Measurements from ENCODE around the gene LRRC4C. TPM values are rescaled to one million over a fixed set of nuclear protein-coding genes. Genes with fewer than 3 reads are reported as not detected.

LRRC4C gene
- total RNA-seq, 1 experiment from 2014 or later: 0.72 TPM

DNA sequence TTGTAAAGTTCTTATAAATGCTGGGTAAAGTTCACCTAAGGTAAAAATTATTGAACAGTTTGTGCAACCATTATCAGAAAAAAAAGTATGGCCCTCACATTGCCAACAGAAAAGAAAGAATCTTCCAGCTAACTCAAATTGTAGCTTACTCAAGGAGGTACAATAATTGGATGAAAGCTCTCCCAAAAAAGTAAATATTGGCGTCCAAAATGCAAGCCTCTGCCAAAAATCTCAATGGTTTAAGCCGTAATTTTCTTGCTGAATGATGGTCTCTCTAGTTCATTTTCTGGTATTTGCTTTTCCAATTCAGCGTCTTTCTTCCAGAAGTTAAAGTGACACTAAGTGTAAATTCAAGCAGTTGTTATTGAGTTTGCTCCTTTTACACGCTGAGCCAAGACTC lies 727.3 kb downstream of the LRRC4C start (continued):
- TF ChIP-seq, protein P1, sequence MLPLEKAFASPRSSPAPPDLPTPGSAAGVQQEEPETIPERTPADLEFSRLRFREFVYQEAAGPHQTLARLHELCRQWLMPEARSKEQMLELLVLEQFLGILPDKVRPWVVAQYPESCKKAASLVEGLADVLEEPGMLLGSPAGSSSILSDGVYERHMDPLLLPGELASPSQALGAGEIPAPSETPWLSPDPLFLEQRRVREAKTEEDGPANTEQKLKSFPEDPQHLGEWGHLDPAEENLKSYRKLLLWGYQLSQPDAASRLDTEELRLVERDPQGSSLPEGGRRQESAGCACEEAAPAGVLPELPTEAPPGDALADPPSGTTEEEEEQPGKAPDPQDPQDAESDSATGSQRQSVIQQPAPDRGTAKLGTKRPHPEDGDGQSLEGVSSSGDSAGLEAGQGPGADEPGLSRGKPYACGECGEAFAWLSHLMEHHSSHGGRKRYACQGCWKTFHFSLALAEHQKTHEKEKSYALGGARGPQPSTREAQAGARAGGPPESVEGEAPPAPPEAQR (CRISPR knock-in tag; IDR thresholded peaks at IDR 0.05): no peak
- TF ChIP-seq ZNF416 (CRISPR knock-in tag; IDR thresholded peaks at IDR 0.05): no peak
- TF ChIP-seq, protein P2, sequence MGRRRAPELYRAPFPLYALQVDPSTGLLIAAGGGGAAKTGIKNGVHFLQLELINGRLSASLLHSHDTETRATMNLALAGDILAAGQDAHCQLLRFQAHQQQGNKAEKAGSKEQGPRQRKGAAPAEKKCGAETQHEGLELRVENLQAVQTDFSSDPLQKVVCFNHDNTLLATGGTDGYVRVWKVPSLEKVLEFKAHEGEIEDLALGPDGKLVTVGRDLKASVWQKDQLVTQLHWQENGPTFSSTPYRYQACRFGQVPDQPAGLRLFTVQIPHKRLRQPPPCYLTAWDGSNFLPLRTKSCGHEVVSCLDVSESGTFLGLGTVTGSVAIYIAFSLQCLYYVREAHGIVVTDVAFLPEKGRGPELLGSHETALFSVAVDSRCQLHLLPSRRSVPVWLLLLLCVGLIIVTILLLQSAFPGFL (CRISPR knock-in tag; IDR thresholded peaks at IDR 0.05; ENCODE audit: borderline replicate concordance): no peak
- TF ChIP-seq, protein P3, sequence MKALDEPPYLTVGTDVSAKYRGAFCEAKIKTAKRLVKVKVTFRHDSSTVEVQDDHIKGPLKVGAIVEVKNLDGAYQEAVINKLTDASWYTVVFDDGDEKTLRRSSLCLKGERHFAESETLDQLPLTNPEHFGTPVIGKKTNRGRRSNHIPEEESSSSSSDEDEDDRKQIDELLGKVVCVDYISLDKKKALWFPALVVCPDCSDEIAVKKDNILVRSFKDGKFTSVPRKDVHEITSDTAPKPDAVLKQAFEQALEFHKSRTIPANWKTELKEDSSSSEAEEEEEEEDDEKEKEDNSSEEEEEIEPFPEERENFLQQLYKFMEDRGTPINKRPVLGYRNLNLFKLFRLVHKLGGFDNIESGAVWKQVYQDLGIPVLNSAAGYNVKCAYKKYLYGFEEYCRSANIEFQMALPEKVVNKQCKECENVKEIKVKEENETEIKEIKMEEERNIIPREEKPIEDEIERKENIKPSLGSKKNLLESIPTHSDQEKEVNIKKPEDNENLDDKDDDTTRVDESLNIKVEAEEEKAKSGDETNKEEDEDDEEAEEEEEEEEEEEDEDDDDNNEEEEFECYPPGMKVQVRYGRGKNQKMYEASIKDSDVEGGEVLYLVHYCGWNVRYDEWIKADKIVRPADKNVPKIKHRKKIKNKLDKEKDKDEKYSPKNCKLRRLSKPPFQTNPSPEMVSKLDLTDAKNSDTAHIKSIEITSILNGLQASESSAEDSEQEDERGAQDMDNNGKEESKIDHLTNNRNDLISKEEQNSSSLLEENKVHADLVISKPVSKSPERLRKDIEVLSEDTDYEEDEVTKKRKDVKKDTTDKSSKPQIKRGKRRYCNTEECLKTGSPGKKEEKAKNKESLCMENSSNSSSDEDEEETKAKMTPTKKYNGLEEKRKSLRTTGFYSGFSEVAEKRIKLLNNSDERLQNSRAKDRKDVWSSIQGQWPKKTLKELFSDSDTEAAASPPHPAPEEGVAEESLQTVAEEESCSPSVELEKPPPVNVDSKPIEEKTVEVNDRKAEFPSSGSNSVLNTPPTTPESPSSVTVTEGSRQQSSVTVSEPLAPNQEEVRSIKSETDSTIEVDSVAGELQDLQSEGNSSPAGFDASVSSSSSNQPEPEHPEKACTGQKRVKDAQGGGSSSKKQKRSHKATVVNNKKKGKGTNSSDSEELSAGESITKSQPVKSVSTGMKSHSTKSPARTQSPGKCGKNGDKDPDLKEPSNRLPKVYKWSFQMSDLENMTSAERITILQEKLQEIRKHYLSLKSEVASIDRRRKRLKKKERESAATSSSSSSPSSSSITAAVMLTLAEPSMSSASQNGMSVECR (CRISPR knock-in tag; IDR thresholded peaks at IDR 0.05; ENCODE audit: borderline replicate concordance): no peak
- no peak for TF ChIP-seq ZNF232 (CRISPR knock-in tag; IDR thresholded peaks at IDR 0.05)
- no peak for TF ChIP-seq ZNF396 (CRISPR knock-in tag; IDR thresholded peaks at IDR 0.05; ENCODE audit: borderline replicate concordance)
- TF ChIP-seq, protein P4, sequence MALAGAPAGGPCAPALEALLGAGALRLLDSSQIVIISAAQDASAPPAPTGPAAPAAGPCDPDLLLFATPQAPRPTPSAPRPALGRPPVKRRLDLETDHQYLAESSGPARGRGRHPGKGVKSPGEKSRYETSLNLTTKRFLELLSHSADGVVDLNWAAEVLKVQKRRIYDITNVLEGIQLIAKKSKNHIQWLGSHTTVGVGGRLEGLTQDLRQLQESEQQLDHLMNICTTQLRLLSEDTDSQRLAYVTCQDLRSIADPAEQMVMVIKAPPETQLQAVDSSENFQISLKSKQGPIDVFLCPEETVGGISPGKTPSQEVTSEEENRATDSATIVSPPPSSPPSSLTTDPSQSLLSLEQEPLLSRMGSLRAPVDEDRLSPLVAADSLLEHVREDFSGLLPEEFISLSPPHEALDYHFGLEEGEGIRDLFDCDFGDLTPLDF (CRISPR knock-in tag; IDR thresholded peaks at IDR 0.05): no peak
- no peak for TF ChIP-seq NFYB (CRISPR knock-in tag; conservative IDR thresholded peaks at IDR 0.05; ENCODE audit: low read depth)

DNA sequence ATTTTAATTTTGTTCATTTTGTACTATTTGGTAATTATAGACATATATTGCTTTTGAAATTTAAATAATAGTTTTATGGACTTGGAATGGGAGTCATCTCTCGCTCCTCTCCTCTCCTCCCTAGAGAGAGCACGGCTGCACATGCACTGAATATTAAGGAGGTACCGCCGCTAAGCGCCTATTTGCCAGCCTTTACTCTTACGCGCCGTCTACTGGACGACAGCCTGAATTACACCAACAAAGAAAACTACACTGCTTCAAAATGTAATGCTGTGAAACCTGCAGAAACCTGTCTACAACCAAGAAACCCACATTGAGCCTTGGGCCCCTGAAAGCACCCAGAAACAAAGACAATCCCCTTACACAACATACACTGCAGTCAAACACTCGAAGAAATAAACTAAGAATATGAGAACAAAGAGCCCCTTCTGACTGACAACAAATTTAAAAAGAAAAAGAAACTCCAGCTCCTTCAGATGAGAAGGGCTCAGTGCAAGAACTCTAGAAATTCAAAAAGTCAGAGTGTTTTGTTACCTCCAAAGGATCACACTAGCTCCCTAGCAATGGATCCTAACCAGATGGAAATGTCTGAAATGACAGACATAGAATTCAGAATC lies 737.2 kb downstream of the LRRC4C start:
- TF ChIP-seq JAZF1 (CRISPR knock-in tag; IDR thresholded peaks at IDR 0.05): no peak
- TF ChIP-seq, protein P5, sequence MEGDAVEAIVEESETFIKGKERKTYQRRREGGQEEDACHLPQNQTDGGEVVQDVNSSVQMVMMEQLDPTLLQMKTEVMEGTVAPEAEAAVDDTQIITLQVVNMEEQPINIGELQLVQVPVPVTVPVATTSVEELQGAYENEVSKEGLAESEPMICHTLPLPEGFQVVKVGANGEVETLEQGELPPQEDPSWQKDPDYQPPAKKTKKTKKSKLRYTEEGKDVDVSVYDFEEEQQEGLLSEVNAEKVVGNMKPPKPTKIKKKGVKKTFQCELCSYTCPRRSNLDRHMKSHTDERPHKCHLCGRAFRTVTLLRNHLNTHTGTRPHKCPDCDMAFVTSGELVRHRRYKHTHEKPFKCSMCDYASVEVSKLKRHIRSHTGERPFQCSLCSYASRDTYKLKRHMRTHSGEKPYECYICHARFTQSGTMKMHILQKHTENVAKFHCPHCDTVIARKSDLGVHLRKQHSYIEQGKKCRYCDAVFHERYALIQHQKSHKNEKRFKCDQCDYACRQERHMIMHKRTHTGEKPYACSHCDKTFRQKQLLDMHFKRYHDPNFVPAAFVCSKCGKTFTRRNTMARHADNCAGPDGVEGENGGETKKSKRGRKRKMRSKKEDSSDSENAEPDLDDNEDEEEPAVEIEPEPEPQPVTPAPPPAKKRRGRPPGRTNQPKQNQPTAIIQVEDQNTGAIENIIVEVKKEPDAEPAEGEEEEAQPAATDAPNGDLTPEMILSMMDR (IDR thresholded peaks at IDR 0.05): peak; percentile 88
- Mint-ChIP-seq H3K27ac (no peak overlapping the region), H3K9me3 (no peaks in the 10 kb centered on the region), H3K4me1 (peaks cover 16% of the 10 kb centered on the region), H3K36me3 (no peaks in the 10 kb centered on the region), H3K4me3 (no peak overlapping the region), H3K27me3 (ENCODE audit: low read depth) (no peaks in the 10 kb centered on the region; the same call in 1 of the 2 replicates)
- ATAC-seq (peak; percentile 94), DNase-seq (ENCODE audit: low spot score) (peak; percentile 68)
- ChIA-PET POLR2A (no interaction called here), CTCF (interaction anchor here (0.6 to 1.6 kb wide), 7 partner anchors 19 to 479 kb away, joined by 3 to 8 read pairs (median 3); no protein-coding TSS in a partner anchor)

DNA sequence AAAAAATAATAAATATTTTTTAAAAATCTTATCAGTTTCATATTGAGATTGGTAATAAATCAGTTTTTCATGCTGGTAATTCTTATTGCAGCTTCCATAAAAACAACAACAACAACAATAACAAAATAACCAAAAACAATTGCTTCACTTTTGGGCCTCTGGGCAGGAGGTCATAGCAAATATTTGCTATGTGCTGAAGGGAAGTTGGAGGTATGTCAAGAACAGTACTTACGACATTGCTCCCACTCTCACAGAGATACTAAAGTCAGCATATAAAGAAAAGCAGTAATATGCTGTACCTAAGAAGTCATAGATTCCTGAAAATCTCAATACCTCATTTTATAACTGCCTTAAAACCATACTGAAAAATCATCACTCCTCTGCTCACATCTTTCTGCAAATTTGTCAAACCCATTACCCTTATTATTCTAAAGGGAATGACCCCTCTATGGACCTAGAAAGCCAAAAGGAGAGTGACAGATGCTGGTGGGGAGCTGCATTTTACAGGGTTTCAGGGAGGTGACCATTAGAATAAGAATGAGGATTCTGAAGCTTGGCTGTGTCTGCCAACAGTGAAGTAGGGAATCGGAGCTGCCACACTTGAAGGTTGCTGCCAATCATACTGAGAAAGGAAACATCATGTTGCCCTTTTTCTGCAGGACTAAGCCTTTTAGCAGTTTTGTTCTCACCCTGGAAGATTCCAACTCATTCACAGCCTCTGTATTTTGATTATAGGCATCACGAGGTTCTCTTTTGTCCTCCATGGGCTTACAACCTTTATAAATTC lies 742.9 kb downstream of the LRRC4C start:
- H3K4me3 Mint-ChIP-seq: no peak overlapping the region
- ChIA-PET CTCF (interaction anchor here (1.1 kb wide), 1 partner anchor 410 kb away, joined by 3 read pairs; no protein-coding TSS in a partner anchor), POLR2A (no interaction called here)
- H3K27ac Mint-ChIP-seq: peak overlapping the region; percentile 54
- peaks cover 28% of the 10 kb centered on the region for H3K4me1 Mint-ChIP-seq
- ATAC-seq: peak; percentile 83
- TF ChIP-seq, protein P6, sequence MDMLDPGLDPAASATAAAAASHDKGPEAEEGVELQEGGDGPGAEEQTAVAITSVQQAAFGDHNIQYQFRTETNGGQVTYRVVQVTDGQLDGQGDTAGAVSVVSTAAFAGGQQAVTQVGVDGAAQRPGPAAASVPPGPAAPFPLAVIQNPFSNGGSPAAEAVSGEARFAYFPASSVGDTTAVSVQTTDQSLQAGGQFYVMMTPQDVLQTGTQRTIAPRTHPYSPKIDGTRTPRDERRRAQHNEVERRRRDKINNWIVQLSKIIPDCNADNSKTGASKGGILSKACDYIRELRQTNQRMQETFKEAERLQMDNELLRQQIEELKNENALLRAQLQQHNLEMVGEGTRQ (CRISPR knock-in tag; IDR thresholded peaks at IDR 0.05): no peak
- no peak for TF ChIP-seq HMGA2 (CRISPR knock-in tag; IDR thresholded peaks at IDR 0.05)
- TF ChIP-seq, protein P7, sequence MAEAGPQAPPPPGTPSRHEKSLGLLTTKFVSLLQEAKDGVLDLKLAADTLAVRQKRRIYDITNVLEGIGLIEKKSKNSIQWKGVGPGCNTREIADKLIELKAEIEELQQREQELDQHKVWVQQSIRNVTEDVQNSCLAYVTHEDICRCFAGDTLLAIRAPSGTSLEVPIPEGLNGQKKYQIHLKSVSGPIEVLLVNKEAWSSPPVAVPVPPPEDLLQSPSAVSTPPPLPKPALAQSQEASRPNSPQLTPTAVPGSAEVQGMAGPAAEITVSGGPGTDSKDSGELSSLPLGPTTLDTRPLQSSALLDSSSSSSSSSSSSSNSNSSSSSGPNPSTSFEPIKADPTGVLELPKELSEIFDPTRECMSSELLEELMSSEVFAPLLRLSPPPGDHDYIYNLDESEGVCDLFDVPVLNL (CRISPR knock-in tag; IDR thresholded peaks at IDR 0.05; ENCODE audit: borderline replicate concordance, low read depth): no peak
- no peaks in the 10 kb centered on the region for H3K36me3 Mint-ChIP-seq
- no peak for DNase-seq (ENCODE audit: low spot score)
- H3K9me3 Mint-ChIP-seq: no peaks in the 10 kb centered on the region
- no peaks in the 10 kb centered on the region for H3K27me3 Mint-ChIP-seq (ENCODE audit: low read depth)
